Measurements from ENCODE around the gene SLC25A51.
"Not testable (repeated sequence)": the region's sequence is repeated elsewhere in the genome, so short reads cannot be mapped to it uniquely, and the experiment has no call there.

Gene SLC25A51

DNA sequence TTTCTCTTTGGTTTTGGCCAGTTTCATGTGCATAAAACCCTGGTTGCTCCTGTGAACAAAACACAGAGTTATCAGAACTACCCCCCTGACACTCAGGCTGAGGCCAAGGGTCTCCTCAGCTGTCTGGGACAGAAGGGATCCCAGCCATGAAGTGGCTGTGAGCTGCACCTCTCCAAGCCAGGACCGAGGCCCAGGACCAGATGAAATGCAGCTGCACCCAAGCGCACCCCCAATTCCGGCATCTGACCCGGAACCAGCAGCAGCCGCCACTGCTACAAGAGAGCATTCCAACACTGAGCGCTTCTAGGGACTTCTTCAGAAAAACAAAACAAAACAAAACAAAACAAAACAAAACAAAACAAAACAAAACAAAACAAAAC lies 16.0 kb upstream of the SLC25A51 start:
- no peak for DNase-seq (ENCODE audit: low spot score)

DNA sequence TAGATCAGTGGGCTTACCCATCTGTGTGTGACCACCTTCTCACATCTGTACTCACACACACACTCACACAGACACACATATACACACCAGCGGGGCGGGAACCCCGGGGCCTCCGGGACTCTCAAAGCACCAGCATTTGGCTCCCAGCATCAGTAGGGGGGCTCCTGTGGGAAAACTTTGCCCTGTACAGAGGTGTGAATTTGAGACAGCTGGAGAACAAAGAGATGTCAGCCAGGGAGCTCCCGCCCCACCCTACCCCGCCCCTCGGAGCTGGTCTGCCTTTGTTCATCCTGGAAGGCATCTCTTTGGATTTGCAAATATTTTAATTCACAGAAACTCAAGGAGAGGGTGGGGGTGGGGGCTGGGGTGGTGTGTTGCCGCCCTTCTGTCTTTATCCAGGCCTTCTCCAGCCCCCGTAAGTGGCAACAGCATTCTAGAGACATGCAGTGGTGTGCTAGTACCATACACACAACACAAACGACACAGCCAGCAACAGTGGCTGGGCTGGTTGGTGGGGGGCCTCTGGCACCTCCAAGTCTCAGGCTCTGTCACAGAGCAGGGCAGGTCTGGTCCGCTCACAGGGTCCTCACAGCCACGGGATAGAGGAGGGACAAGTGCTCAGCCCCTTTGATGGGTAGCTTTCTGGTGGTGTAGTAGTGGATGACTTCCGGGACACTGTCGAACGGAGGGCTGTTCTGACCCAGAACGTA lies 15.5 kb upstream of the SLC25A51 start:
- DNase-seq (ENCODE audit: low spot score): no peak

DNA sequence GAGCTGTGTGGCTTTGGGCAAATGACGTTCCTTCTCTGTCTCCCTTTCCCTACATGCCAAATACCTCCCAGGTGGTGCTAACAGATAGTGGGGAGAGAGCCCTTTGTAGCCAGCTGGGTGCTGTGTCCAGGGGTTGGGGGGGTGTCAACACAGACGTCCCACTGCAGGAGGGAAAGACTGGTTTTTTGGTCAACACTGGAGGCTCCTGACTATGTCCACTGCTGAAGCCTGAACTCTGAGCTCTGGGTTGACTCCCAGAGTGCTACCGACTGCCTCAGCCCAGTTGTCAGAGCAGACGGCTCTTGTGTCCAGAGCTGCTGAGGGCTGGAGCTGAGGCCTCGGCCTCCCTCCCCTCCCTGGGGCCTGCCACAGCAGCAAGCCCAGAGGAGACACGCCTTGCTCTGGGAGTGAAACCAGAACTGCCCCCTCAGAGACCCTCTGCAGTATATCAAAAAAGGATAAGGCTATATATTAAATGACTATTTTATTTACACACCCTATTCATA lies 14.8 kb upstream of the SLC25A51 start:
- DNase-seq (ENCODE audit: low spot score): no peak

DNA sequence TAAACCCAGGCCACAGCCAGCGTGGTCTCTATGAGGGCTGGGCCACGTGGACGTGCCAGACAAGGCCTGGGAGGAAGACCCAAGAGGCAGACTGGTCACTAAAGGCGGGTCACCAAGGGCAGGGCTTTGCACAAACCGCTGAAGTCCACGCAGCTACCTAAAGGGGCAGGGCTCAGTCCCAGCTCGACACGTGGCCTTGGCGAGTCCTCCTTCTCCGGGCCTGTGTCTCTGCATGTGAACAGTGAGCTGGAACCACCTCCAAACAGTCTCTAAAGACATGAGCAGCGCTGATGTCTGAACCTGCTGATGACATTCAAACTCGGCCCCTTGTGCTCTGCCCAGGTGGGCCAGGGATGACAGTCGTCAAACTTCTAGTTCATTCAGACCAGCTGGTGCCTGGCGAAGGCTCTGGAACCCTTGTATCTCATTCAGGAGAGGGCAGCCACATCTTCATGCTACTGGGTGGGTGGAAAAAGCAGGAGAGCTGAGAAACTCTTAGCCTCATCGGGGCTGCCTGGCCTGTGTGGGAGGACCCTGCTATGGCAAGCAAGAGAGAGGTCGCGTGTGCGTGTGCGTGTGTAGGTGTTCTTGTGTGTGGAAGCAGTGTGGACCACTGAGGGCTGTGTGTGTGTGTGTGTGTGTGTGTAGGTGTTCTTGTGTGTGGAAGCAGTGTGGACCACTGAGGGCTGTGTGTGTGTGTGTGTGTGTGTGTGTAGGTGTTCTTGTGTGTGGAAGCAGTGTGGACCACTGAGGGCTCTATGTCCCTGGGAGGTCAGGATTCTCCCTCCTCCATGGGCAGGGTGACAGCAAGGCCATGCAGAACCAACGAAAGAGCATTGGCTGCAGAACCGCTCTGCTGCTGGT lies 14.1 kb upstream of the SLC25A51 start:
- DNase-seq (ENCODE audit: low spot score): no peak

DNA sequence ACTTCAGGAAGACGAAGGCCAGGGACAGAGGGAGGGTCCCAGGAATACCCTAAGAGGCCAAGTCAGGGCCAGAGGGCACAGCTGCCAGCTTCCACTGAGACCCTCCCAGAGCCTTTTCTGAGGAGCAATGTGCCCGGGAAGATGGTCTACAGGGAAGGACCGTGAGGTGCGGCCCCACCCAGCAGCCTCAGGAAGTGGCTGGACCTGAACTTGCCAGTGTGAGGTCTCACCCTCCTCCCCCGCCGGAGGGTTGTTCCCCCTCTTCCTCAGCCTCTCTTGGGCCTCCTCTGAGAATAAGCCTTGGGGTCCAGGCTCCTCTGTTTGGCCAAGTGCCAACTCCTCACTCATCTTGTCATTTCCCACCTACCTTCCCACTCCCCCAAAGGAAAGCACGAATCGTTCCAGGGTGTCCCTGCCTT lies 13.4 kb upstream of the SLC25A51 start:
- DNase-seq (ENCODE audit: low spot score): no peak

DNA sequence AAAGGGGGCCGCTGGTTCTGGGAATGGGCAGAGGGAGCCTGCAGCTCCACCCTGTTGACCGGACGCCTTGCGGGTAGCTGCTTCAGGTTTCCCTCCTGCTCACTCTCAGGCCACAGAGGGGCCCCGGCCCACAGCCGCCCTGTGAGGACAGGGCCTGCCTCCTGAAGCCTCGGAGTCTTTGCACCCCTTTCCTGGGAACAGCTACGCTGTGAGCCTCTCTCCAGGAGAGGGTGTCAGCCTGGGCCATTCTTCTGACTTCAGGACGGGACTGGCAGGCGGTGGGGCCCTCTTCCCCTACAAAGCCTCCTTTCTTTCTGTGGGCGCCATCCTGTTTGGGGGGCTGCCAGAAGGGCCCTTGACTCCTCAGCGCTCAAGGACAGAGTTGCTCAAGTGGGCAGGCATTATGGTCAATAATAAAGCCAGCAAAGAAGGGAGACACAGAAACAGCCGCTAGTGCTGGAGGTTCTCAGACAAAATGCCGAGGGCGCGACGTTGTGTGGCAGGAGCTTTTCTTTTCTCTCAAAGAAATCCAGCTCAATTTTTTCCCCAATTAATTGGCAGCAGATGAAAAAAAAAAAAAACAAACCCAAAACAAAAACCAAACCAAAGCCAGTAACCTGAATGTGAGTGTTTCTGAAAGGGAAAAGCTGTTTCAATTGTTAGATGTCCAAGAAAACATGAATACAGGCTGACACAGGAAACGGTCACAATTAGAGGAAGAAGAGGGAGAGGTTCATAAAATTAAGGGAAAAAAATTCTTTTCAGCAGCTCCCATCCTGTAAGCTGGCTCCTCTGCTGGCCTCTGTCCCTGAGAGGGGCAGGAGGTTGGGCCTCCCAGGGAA lies 12.8 kb upstream of the SLC25A51 start:
- DNase-seq (ENCODE audit: low spot score): no peak

DNA sequence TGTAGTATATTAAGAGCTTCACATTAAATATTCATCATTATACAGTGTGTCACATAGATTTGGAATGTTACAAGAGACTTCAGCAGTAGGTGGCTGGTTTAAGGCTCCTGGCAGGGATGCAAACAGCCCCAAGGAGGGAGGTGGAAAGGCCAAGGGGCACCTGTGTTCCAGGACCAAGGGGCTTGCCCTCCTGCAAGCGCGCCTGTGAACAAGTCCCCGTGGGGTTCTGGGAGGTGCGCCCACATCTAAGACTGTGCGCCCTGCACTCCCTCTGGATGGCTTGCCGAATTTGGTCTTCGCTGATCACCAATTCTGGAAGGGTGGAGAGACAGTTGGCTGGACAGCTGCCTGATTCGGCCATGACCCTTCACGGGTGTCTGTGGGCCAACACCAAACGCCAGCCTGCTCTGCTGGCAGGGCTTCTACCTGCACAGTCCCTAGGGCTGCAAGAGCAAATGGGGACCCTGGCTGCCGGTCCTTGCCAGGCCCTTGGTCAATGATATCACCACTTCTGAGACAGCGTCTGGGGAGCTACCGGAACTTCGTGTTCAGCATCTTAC lies 12.1 kb upstream of the SLC25A51 start:
- no peak for DNase-seq (ENCODE audit: low spot score)

DNA sequence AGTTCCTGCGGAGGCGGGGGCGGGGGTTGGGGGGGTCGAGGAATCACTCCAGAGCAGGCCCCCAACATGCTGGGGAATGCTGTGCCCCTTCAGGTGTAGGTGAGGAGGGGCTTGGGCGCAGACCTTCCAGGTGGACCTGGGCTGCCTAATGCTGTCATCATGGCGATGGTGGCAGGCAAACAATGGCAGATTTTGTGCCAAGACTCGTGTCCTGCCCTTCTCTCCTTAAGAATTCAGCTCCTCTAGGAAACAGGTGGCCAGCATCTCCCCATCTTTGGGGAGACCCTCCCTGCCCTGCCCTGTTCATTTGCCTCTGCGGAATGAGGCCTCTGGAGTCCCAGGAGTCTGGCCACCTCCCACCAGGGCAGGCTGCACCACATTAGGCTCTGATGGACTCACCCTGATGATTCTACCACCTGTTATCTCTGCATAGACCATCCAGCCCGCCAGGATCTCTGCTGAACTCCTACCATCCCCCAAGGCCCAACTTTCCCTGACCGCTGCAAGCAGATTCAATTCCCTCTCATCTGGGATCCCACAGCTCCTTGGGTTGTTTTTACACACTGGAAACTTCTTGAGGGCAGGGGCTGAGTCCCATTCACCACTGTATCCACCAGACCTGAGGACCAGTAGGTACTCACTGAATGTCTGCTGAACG lies 10.9 kb upstream of the SLC25A51 start:
- no peak for DNase-seq (ENCODE audit: low spot score)

DNA sequence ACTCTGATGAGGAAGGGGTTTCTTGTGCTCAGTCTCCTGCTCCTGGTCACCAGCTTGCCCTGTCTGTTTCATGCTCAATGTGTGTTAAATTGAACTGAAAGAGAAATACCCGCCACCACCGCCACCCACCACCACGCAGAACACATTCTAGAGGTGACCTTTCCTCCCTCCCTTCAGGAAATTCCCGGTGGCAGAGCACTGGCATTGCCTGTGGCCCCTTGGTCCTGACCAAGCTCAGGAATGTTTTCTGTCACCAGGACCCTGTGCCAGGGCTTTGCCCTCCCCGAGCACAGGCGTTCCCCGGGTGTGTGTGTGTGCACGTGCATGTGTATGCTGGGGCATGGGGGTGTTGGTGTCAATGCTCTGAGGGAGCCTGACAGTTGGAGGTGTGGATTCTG lies 10.2 kb upstream of the SLC25A51 start:
- DNase-seq (ENCODE audit: low spot score): no peak

DNA sequence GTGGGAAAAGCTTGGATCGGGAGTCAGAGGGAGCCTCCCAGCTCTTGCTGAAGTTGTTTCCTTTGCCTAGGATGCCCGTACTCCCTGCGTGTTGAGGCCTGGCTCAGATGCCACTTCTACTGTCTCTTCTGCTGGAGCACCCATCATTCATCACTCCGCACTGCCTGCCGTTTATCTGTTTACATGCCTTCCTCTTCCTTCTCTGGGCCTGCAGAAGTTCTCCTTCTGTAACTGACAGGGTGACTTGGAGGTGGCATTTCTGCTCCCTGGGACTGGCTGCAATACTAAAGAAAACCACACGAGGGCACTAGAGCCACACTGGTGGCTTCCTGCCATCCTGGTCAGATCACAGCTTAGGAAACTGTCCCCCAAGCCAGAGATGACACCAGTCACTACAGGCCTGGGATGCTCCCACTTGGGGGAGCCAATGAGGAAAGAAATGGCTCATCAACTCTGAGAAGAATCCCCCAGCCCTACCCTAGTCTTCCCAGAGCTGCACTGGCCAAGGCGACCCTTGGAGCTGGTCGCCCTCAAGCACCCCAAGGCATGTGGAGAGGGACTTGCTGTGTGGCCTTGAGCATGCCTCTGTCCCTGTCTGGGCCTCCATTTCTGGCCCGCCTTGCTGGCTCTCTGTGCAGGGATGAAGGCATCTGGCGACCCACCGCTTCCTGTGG lies 9.7 kb upstream of the SLC25A51 start:
- DNase-seq (ENCODE audit: low spot score): peak; percentile 86

DNA sequence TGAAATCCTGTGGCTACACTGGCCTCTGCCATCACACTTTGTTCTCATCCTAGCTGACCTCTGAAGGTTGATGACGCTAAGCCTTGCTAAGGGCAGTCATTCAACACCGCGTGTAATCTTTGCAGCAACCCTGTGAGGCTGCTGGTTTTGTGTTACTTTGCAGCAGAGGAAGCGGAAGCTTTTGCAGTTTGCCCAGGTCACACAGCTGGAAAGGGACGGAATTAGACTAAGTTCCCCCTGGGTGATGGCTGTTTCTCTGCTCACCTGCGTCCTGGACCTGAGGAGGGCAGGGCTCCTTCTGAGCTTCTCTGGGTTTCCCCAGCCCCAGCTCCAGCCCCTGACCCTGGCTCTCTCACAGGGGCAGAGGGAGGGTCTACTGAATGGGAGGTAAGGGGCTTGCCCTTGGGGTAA lies 7.3 kb upstream of the SLC25A51 start:
- DNase-seq (ENCODE audit: low spot score): no peak

DNA sequence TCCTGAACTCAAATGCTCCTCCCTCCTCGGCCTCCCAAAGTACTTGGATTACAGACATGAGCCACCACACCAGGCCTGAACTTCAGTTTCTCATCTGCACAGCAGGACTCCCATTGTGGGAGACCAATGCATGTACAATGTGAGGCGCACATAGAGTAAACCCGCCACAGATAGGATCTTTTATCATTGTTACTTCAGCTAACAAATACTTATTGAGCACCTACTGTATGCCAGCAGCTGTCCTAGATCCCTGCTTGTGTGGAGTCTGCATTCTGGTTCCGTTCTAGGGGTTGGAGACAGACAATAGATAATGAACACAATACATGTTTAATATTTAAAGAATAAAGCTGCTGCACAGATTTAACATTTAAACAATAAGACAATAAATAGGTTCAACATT lies 6.3 kb upstream of the SLC25A51 start:
- DNase-seq (ENCODE audit: low spot score): no peak

DNA sequence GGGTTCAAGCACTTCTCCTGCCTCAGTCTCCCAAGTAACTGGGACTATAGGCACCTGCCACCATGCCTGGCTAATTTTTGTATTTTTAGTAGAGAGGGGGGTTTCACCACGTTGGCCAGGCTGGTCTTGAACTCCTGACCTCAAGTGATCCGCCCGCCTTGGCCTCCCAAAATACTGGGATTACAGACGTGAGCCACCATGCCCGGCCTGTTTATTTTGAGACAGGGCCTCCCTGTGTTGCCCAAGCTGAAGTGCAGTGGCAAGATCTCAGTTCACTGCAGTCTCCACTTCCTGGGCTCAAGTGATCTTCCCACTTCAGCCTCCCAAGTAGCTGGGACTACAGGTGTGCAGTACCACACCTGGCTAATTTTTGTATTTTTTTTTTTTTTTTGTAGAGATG lies 5.9 kb upstream of the SLC25A51 start:
- not testable (repeated sequence) for DNase-seq (ENCODE audit: low spot score)

DNA sequence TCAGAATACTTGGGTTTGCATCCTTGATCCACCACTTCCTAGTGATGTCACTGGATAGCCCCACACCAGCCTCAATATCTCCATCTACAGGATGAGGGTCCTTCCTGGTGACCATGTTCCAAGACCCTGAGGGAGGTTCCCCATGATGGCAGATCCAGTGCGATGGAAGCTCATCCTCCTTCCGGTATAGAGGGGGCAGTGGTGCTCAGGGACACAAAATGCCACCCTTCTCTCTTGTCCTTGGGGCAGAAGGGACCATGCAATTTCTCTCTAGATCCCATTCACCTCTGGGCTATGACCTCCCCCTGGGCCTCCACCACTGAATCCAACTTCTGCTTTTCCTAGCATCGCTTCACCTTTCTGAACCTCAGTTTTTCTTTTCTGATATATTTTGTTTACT lies 5.4 kb upstream of the SLC25A51 start:
- no peak for DNase-seq (ENCODE audit: low spot score)

DNA sequence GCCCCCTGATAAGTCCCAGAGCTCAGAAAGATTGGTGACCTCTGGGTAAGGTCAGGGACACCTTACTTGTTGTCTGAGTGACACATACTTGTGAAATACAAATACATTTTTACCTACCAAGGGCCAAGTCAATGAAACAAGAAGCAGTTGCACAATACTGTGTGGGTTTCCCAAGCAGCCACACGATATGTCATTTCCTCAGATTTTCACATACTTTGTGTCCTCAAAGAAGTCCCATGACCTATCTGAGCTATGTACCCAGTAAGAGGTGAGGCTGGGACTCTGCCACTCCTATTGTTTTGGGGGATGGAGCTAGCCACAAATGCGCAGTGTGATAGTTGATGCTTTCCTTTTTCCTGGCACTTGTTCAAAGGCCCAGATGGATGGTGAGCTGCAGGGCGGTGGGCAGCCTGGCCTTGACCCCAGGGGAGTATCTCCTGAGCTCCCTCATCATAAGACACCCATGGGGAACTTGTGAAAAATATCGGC lies 4.8 kb upstream of the SLC25A51 start:
- peak; percentile 59 for DNase-seq (ENCODE audit: low spot score)

DNA sequence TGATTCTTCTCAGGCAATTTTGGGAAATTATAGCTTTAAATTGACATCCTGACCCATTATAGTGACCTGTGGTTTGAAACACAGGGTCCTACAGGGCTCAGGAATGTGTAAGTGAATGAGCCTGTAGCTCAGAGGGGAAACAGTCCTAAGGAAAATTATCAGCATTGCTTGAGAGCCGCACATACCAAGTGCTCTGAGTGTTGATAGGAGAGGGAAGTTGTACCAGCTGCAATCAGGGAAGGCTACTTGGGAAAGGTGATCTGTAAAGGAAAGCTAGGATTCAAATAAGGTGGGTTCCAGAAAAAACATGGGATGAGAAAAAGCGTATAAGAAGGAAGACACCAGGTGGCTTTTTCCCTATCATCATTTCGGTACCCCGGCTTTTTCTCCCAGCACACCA lies 4.4 kb upstream of the SLC25A51 start:
- DNase-seq (ENCODE audit: low spot score): no peak

DNA sequence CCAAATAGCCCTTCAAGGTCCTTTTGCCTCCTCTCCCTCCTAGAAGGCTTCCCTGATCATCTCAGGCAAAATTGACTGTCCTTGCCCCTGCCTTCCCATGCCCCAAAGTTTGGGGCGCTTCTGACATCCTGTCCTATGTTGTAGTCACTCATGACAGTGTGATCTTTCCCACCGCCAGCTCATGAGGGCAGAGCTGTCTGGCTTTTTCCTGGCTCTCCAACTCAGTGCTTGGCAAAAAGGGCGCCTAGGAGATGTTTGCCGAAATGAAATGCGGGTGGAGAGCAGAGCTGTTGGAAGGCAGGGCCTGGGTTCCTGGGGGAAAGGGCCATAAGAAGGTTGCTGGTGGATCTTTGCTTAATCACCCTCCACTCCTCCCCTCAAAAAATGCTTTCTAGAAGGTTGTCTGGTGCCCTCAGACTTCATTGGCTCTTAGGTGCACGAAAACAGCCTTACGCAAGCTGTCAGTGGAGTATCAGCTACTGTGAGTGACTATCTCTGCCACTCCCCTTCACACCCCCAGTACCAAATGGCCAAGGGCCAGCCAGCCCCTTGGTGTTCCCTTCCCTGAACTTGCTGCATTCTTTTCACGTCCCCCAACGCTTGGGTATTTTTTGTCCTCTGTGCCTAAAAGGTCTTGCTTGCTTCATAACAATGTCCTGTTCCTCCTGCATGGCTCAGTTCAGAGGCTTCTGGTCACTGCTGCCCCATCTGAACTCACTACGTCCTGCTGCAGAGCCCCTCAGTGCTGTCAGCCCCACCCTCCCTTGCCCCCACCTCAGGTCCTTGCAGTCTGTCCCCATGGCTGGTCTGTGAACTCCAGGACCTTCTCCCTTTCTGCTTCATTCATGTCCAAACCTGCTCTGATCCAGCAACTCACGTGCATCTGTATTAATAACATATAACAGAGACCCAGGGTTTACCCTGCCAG lies 2.6 kb upstream of the SLC25A51 start:
- DNase-seq (ENCODE audit: low spot score): no peak

DNA sequence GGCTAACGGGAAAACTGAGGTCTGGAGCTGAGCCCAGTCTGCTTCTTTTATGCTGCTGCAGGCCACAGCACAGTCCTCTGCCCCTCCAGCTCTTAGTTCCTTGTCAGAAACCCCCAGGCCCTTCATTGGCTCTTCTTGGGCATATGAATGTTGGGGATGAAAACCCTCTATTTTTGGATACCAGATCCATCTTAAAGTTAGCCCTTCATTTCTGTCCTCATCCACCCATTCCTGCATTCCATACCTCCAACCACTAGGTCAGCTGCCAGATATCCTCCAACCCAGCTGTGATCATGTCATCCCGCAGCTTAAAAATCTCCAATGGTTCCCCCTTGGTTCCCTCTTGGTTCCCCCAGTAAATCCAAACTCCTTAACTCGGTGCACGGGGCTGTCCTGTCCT lies 1.8 kb upstream of the SLC25A51 start:
- DNase-seq (ENCODE audit: low spot score): no peak

DNA sequence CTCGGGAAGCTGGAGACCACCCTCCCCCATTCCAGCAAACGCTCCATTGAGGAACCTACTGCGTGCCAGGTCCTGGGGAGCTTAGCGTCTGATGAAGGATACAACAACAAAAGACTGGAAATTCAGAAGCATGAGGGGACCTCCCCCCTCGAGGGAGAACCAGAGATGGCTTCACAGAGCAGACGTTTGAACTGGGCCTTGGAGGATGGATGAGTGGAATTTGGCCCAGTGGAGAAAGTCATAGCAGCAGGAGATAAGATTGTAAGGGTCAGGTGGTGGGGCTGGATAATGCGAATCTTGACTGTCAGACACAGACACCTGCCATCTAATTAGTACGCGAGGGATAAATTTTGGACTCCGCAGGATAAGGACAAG lies 1.2 kb upstream of the SLC25A51 start:
- no peak for DNase-seq (ENCODE audit: low spot score)
